ENCODE measurements around the gene AQP10.

Gene AQP10

DNA sequence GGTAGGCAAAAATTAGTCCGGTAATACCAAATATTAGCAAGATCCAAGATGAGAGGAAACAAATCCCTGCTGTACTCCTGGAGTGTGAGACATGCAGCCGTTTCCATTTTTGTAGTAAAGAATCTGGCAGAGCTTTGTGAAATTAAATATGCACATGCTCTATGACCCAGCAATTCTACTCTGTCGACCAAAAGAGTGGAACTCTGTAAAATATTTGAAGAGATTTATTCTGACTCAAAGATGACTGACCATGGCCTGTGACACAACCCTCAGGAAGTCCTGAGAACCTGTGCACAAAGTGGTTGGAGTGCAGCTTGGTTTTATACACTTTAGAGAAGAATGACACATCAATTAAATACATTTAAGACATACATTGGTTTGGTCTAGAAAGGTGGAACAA is 32.2 kb upstream of the AQP10 start:
- H3K27ac ChIP-seq, result no peak overlapping the region
- no peaks in the 10 kb centered on the region for H3K27me3 ChIP-seq (ENCODE audit: insufficient read depth, low read depth)
- no peaks in the 10 kb centered on the region for H3K36me3 ChIP-seq (ENCODE audit: insufficient read depth)
- H3K9ac ChIP-seq, result no peak overlapping the region
- no peaks in the 10 kb centered on the region for H4K20me1 ChIP-seq (ENCODE audit: insufficient read depth)
- H3K4me1 ChIP-seq (ENCODE audit: low read depth, poor library complexity, severe bottlenecking), result no peaks in the 10 kb centered on the region
- TF ChIP-seq, protein P1, sequence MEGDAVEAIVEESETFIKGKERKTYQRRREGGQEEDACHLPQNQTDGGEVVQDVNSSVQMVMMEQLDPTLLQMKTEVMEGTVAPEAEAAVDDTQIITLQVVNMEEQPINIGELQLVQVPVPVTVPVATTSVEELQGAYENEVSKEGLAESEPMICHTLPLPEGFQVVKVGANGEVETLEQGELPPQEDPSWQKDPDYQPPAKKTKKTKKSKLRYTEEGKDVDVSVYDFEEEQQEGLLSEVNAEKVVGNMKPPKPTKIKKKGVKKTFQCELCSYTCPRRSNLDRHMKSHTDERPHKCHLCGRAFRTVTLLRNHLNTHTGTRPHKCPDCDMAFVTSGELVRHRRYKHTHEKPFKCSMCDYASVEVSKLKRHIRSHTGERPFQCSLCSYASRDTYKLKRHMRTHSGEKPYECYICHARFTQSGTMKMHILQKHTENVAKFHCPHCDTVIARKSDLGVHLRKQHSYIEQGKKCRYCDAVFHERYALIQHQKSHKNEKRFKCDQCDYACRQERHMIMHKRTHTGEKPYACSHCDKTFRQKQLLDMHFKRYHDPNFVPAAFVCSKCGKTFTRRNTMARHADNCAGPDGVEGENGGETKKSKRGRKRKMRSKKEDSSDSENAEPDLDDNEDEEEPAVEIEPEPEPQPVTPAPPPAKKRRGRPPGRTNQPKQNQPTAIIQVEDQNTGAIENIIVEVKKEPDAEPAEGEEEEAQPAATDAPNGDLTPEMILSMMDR (conservative IDR thresholded peaks at IDR 0.05; ENCODE audit: low read depth, low read length), result no peak
- no peak overlapping the region for H3K4me3 ChIP-seq (IDR thresholded peaks at IDR 0.05; ENCODE audit: insufficient read depth, low read depth, low read length)
- no peak overlapping the region for H3K4me2 ChIP-seq
- H3K79me2 ChIP-seq (ENCODE audit: insufficient read depth, low read depth), result no peaks in the 10 kb centered on the region
- no peak overlapping the region for H2AFZ ChIP-seq (ENCODE audit: low read depth)

- Histone ChIP-seq H2AFZ (ENCODE audit: low read depth) (no peak overlapping the region), H3K9ac (no peak overlapping the region), H3K4me3 (IDR thresholded peaks at IDR 0.05; ENCODE audit: insufficient read depth, low read depth, low read length) (no peak overlapping the region), H3K4me2 (no peak overlapping the region), H3K79me2 (ENCODE audit: insufficient read depth, low read depth) (no peaks in the 10 kb centered on the region), H3K36me3 (ENCODE audit: insufficient read depth) (no peaks in the 10 kb centered on the region), H3K27ac (no peak overlapping the region), H4K20me1 (ENCODE audit: insufficient read depth) (no peaks in the 10 kb centered on the region), H3K4me1 (ENCODE audit: low read depth, poor library complexity, severe bottlenecking) (no peaks in the 10 kb centered on the region), H3K27me3 (ENCODE audit: insufficient read depth, low read depth) (no peaks in the 10 kb centered on the region)
- TF ChIP-seq, protein P1 (conservative IDR thresholded peaks at IDR 0.05; ENCODE audit: low read depth, low read length), result no peak
Measured at GRCh38 chr1:154290921-154291320, 30.0 kb upstream of the AQP10 start.

- Histone ChIP-seq H3K27ac (no peak overlapping the region), H3K27me3 (ENCODE audit: insufficient read depth, low read depth) (no peaks in the 10 kb centered on the region), H3K4me1 (ENCODE audit: low read depth, poor library complexity, severe bottlenecking) (no peaks in the 10 kb centered on the region), H3K4me2 (no peak overlapping the region), H3K36me3 (ENCODE audit: insufficient read depth) (no peaks in the 10 kb centered on the region), H4K20me1 (ENCODE audit: insufficient read depth) (no peaks in the 10 kb centered on the region), H3K9ac (no peak overlapping the region), H3K79me2 (ENCODE audit: insufficient read depth, low read depth) (no peaks in the 10 kb centered on the region), H2AFZ (ENCODE audit: low read depth) (no peak overlapping the region), H3K4me3 (IDR thresholded peaks at IDR 0.05; ENCODE audit: insufficient read depth, low read depth, low read length) (no peak overlapping the region)
- TF ChIP-seq, protein P1 (conservative IDR thresholded peaks at IDR 0.05; ENCODE audit: low read depth, low read length), result no peak
Measured at GRCh38 chr1:154295408-154296235, 25.3 kb upstream of the AQP10 start.

GRCh38 chr1:154301582-154301981 is 19.3 kb upstream of the AQP10 start:
- H3K4me1 ChIP-seq (ENCODE audit: low read depth, poor library complexity, severe bottlenecking), result no peaks in the 10 kb centered on the region
- H3K9ac ChIP-seq, result no peak overlapping the region
- TF ChIP-seq, protein P1 (conservative IDR thresholded peaks at IDR 0.05; ENCODE audit: low read depth, low read length), result no peak

More at GRCh38 chr1:154301582-154301981, 19.3 kb upstream of the AQP10 start:
- Histone ChIP-seq H3K4me2 (no peak overlapping the region), H3K27ac (no peak overlapping the region), H3K79me2 (ENCODE audit: insufficient read depth, low read depth) (no peaks in the 10 kb centered on the region), H4K20me1 (ENCODE audit: insufficient read depth) (no peaks in the 10 kb centered on the region), H3K36me3 (ENCODE audit: insufficient read depth) (no peaks in the 10 kb centered on the region), H3K4me3 (IDR thresholded peaks at IDR 0.05; ENCODE audit: insufficient read depth, low read depth, low read length) (no peak overlapping the region), H2AFZ (ENCODE audit: low read depth) (no peak overlapping the region), H3K27me3 (ENCODE audit: insufficient read depth, low read depth) (no peaks in the 10 kb centered on the region)
